Stimulated activated CD8-positive, alpha-beta memory T cell treated with anti-CD3 and anti-CD28 coated beads, Interleukin-4, amount 100 ng/mL, for 1 hour (primary cell): ENCODE data around the gene ELAVL2.

ENCODE experiments used
- DNase-seq, 2 donors: peaks; one replicate each; pipeline ENCODE4 v3.0.0-alpha.2; 2020; ENCODE audit warnings: low read depth in 2 of 2, low spot score in 1 of 2

ELAVL2 gene

GRCh38 chr9:23821375-23822181 lies 4.5 kb downstream of the ELAVL2 start:
- DNase-seq, result no peak

GRCh38 chr9:23820451-23821374 lies 5.3 kb downstream of the ELAVL2 start:
- DNase-seq, result no peak

- DNase-seq, result no peak
Observed at GRCh38 chr9:23819403-23819802, 6.6 kb downstream of the ELAVL2 start.

- DNase-seq, result no peak
Observed at GRCh38 chr9:23814243-23814642, 11.8 kb downstream of the ELAVL2 start.

- no peak for DNase-seq
Observed at GRCh38 chr9:23812673-23813072, 13.4 kb downstream of the ELAVL2 start.

- DNase-seq, result no peak
Observed at GRCh38 chr9:23811633-23812032, 14.4 kb downstream of the ELAVL2 start.

GRCh38 chr9:23803216-23803615 lies 22.8 kb downstream of the ELAVL2 start:
- DNase-seq, result no peak

- DNase-seq, result no peak
Observed at GRCh38 chr9:23801523-23801922, 24.5 kb downstream of the ELAVL2 start.

- no peak for DNase-seq
Observed at GRCh38 chr9:23799521-23799920, 26.5 kb downstream of the ELAVL2 start.

- DNase-seq, result no peak
Observed at GRCh38 chr9:23798325-23798724, 27.7 kb downstream of the ELAVL2 start.

- no peak for DNase-seq
Observed at GRCh38 chr9:23796209-23796608, 29.8 kb downstream of the ELAVL2 start.

GRCh38 chr9:23790351-23791260 lies 35.4 kb downstream of the ELAVL2 start:
- DNase-seq, result no peak

GRCh38 chr9:23789529-23790254 lies 36.3 kb downstream of the ELAVL2 start:
- no peak for DNase-seq

- DNase-seq, result no peak
Observed at GRCh38 chr9:23784962-23785361, 41.1 kb downstream of the ELAVL2 start.

GRCh38 chr9:23783509-23783908 lies 42.5 kb downstream of the ELAVL2 start:
- DNase-seq, result no peak

GRCh38 chr9:23779220-23779619 lies 46.8 kb downstream of the ELAVL2 start:
- DNase-seq, result no peak

GRCh38 chr9:23777328-23777727 lies 48.7 kb downstream of the ELAVL2 start:
- DNase-seq, result no peak

GRCh38 chr9:23775549-23775948 lies 50.5 kb downstream of the ELAVL2 start:
- no peak for DNase-seq

GRCh38 chr9:23774266-23774665 lies 51.8 kb downstream of the ELAVL2 start:
- no peak for DNase-seq

- no peak for DNase-seq
Observed at GRCh38 chr9:23772385-23772783, 53.7 kb downstream of the ELAVL2 start.
